Large intestine (tissue), 3 donors: ENCODE measurements around the gene PDE4D. TPM values are rescaled to one million over a fixed set of nuclear protein-coding genes. Genes with fewer than 3 reads are reported as not detected.

Experiments
- DNase-seq, 2 donors: peaks; one replicate each; pipeline versions ENCODE4 v3.0.0 to v3.0.0-alpha.2; 2013
- H3K27ac ChIP-seq: one replicate; pipeline ENCODE4 v1.5.1; 2013; ENCODE audit warnings: low read length
- H3K27me3 ChIP-seq: 2 replicates; pipeline ENCODE4 v1.6.1; 2013; ENCODE audit warnings: low read length; ENCODE audit not compliant: control insufficient read depth, insufficient read depth
- H3K36me3 ChIP-seq: 2 replicates; pipeline ENCODE4 v1.6.1; 2013; ENCODE audit warnings: low read length; ENCODE audit not compliant: control insufficient read depth, insufficient read depth
- H3K4me1 ChIP-seq: one replicate; pipeline ENCODE4 v1.6.1; 2013; ENCODE audit warnings: low read length; ENCODE audit not compliant: control insufficient read depth, insufficient read depth
- H3K4me3 ChIP-seq: one replicate; pipeline ENCODE4 v1.5.1; 2013; ENCODE audit warnings: low read length
- H3K9me3 ChIP-seq: one replicate; pipeline ENCODE4 v1.6.1; 2013; ENCODE audit warnings: mild to moderate bottlenecking, low read depth, low read length, moderate library complexity; ENCODE audit not compliant: control insufficient read depth
- WGBS: methylation state at CpG from one replicate; pipeline ENCODE4 v1.1.5; 2013; ENCODE audit warnings: low lambda C conversion rate; ENCODE audit not compliant: insufficient coverage; 5-methylcytosine and 5-hydroxymethylcytosine counted together
- polyA plus RNA-seq: library from polyadenylated mRNA; unstranded; fragments of 120-200 nt; gene quantifications from one replicate; pipeline ENCODE4 v1.2.1, GENCODE V29; 2013

The PDE4D gene
- polyA plus RNA-seq, 1 donor, result 13.5 TPM

- H3K27me3 ChIP-seq, result no peaks in the 10 kb centered on the region
- no peaks in the 10 kb centered on the region for H3K36me3 ChIP-seq
- peak overlapping the region; percentile 97 for H3K27ac ChIP-seq
- WGBS, result no CpG with 5 or more reads among the region's 5 CpGs
- no peak for DNase-seq
- peaks cover 23% of the 10 kb centered on the region for H3K4me1 ChIP-seq
- H3K9me3 ChIP-seq, result no peaks in the 10 kb centered on the region
- H3K4me3 ChIP-seq, result peak overlapping the region; percentile 71
Measured at GRCh38 chr5:59586841-59587240, 306.7 kb downstream of the PDE4D start.

GRCh38 chr5:59584858-59585846 lies 308.4 kb downstream of the PDE4D start:
- H3K36me3 ChIP-seq, result no peaks in the 10 kb centered on the region
- H3K27me3 ChIP-seq, result no peaks in the 10 kb centered on the region
- H3K9me3 ChIP-seq, result no peaks in the 10 kb centered on the region
- peak in 1 of 2 donors; percentile 50 for DNase-seq
- 80% methylated on average over 1 of the region's 6 CpGs for WGBS
- peak overlapping the region; percentile 71 for H3K4me3 ChIP-seq
- H3K4me1 ChIP-seq, result peaks cover 17% of the 10 kb centered on the region
- peak overlapping the region; percentile 97 for H3K27ac ChIP-seq

GRCh38 chr5:59583810-59584562 lies 309.5 kb downstream of the PDE4D start:
- Histone ChIP-seq H3K27me3 (no peaks in the 10 kb centered on the region), H3K9me3 (no peaks in the 10 kb centered on the region), H3K4me3 (peak overlapping the region; percentile 71), H3K36me3 (no peaks in the 10 kb centered on the region), H3K4me1 (peaks cover 26% of the 10 kb centered on the region), H3K27ac (peak overlapping the region; percentile 97)
- peak in 1 of 2 donors; percentile 44 for DNase-seq
- WGBS, result 17% methylated on average over 1 of the region's 8 CpGs

GRCh38 chr5:59583151-59583809 lies 310.2 kb downstream of the PDE4D start:
- 17% methylated on average over 1 of the region's 2 CpGs for WGBS
- peak overlapping the region; percentile 97 for H3K27ac ChIP-seq
- peak; percentile 74 to 89 for DNase-seq
- peaks cover 28% of the 10 kb centered on the region for H3K4me1 ChIP-seq
- no peaks in the 10 kb centered on the region for H3K27me3 ChIP-seq
- peak overlapping the region; percentile 71 for H3K4me3 ChIP-seq
- H3K36me3 ChIP-seq, result no peaks in the 10 kb centered on the region
- H3K9me3 ChIP-seq, result no peaks in the 10 kb centered on the region

GRCh38 chr5:59582746-59583145 lies 310.8 kb downstream of the PDE4D start:
- H3K9me3 ChIP-seq, result no peaks in the 10 kb centered on the region
- H3K4me1 ChIP-seq, result peaks cover 28% of the 10 kb centered on the region
- no peak overlapping the region for H3K4me3 ChIP-seq
- no peaks in the 10 kb centered on the region for H3K27me3 ChIP-seq
- H3K36me3 ChIP-seq, result no peaks in the 10 kb centered on the region
- H3K27ac ChIP-seq, result peak overlapping the region; percentile 97
- no peak for DNase-seq

- WGBS, result 100% methylated on average over 1 of the region's 1 CpG
- H3K36me3 ChIP-seq, result no peaks in the 10 kb centered on the region
- H3K27ac ChIP-seq, result peak overlapping the region; percentile 11
- peaks cover 28% of the 10 kb centered on the region for H3K4me1 ChIP-seq
- no peak overlapping the region for H3K4me3 ChIP-seq
- DNase-seq, result no peak
- H3K9me3 ChIP-seq, result no peaks in the 10 kb centered on the region
- H3K27me3 ChIP-seq, result no peaks in the 10 kb centered on the region
Measured at GRCh38 chr5:59579824-59580167, 313.7 kb downstream of the PDE4D start.

GRCh38 chr5:59579101-59579823 lies 314.3 kb downstream of the PDE4D start:
- Histone ChIP-seq H3K27ac (peak overlapping the region; percentile 11), H3K36me3 (no peaks in the 10 kb centered on the region), H3K27me3 (no peaks in the 10 kb centered on the region), H3K9me3 (no peaks in the 10 kb centered on the region), H3K4me3 (no peak overlapping the region), H3K4me1 (peaks cover 28% of the 10 kb centered on the region)
- DNase-seq, result no peak
- WGBS, result no CpG with 5 or more reads among the region's 2 CpGs

- WGBS, result 100% methylated on average over 1 of the region's 1 CpG
- Histone ChIP-seq H3K27ac (no peak overlapping the region), H3K27me3 (no peaks in the 10 kb centered on the region), H3K4me3 (no peak overlapping the region), H3K4me1 (peaks cover 24% of the 10 kb centered on the region), H3K9me3 (no peaks in the 10 kb centered on the region), H3K36me3 (no peaks in the 10 kb centered on the region)
- no peak for DNase-seq
Measured at GRCh38 chr5:59577485-59577884, 316.0 kb downstream of the PDE4D start.

GRCh38 chr5:59575648-59576445 lies 317.7 kb downstream of the PDE4D start:
- DNase-seq, result peak; percentile 59 to 84
- Histone ChIP-seq H3K9me3 (no peaks in the 10 kb centered on the region), H3K4me1 (peaks cover 19% of the 10 kb centered on the region), H3K27ac (peak overlapping the region; percentile 18), H3K36me3 (no peaks in the 10 kb centered on the region), H3K4me3 (no peak overlapping the region), H3K27me3 (no peaks in the 10 kb centered on the region)
- 8% methylated on average over 1 of the region's 3 CpGs for WGBS
